Esophagus muscularis mucosa (tissue), 4 donors: ENCODE data around the gene LAMA3. TPM values are rescaled to one million over a fixed set of nuclear protein-coding genes. Genes with fewer than 3 reads are reported as not detected.

Source experiments
- DNase-seq: peaks from one replicate; pipeline ENCODE4 v3.0.0-alpha.2; 2017; ENCODE audit errors: extremely low spot score
- H3K27ac ChIP-seq, 4 donors: fragments of 200-600 bp; sonication (generic); replicated peaks in 1 of 4; 1 replicate in 3 of 4; 2 replicates in 1 of 4; pipeline ENCODE4 v1.5.1; 2016 to 2019; ENCODE audit warnings: mild to moderate bottlenecking in 1 of 4
- H3K27me3 ChIP-seq, 4 donors: fragments of 200-600 bp; sonication (generic); one replicate each; pipeline versions ENCODE4 v1.5.1 to v1.6.0; 2016 to 2019
- H3K36me3 ChIP-seq, 4 donors: fragments of 200-600 bp; sonication (generic); one replicate each; pipeline ENCODE4 v1.5.1; 2016 to 2019
- H3K4me1 ChIP-seq, 4 donors: fragments of 200-600 bp; sonication (generic); one replicate each; pipeline ENCODE4 v1.5.1; 2016 to 2019
- H3K4me3 ChIP-seq, 4 donors: fragments of 200-600 bp; sonication (generic); 1 replicate in 2 of 4; 2 replicates in 2 of 4; pipeline ENCODE4 v1.5.1; 2016 to 2019; ENCODE audit warnings: mild to moderate bottlenecking in 4 of 4, moderate library complexity in 1 of 4
- H3K9me3 ChIP-seq, 4 donors: fragments of 200-600 bp; sonication (generic); 1 replicate in 3 of 4; 2 replicates in 1 of 4; pipeline ENCODE4 v1.5.1; 2016 to 2019
- EP300 ChIP-seq: sonication (generic); formaldehyde crosslinking; IDR thresholded peaks from one replicate; pipeline ENCODE4 v1.6.1; 2017; ENCODE audit warnings: antibody characterized with exemption
- POLR2A ChIP-seq: fragments of 450-650 bp; IDR thresholded peaks from one replicate; pipeline ENCODE4 v1.6.1; 2017; ENCODE audit warnings: antibody characterized with exemption, moderate library complexity, mild to moderate bottlenecking, low read depth
- POLR2AphosphoS5 ChIP-seq, 2 donors: sonication (generic); formaldehyde crosslinking; IDR thresholded peaks; one replicate each; pipeline ENCODE4 v1.6.1; 2017; ENCODE audit warnings: antibody characterized with exemption in 2 of 2
- WGBS: methylation state at CpG from one replicate; pipeline ENCODE4 v1.1.5; 2018; 5-methylcytosine and 5-hydroxymethylcytosine counted together
- intact Hi-C: fragments of 100-400 bp; cut with DNase I; formaldehyde crosslinking; loops from one replicate; pipeline ENCODE4 v1.15.1; 2023
- total RNA-seq, 4 donors: library from RNA; depleted of rRNA; stranded (reverse); fragments of >200 nt; gene quantifications; one replicate each; pipeline versions ENCODE4 v1.1.0 to v1.2.1, GENCODE V29; 2016
- TF ChIP-seq, protein P1 (sequence below), 3 experiments: fragments of 200-600 bp in 2 of 3; fragments of 450-650 bp in 1 of 3; sonication (generic) in 2 of 3; IDR thresholded peaks; one replicate each; pipeline ENCODE4 v1.5.1; 2017 to 2019; ENCODE audit warnings: antibody characterized with exemption in 3 of 3, mild to moderate bottlenecking in 2 of 3, moderate library complexity in 1 of 3

LAMA3 gene
- total RNA-seq, 4 donors from 2014 or later: 7.5 to 12.9 (median 11.7) TPM

DNA sequence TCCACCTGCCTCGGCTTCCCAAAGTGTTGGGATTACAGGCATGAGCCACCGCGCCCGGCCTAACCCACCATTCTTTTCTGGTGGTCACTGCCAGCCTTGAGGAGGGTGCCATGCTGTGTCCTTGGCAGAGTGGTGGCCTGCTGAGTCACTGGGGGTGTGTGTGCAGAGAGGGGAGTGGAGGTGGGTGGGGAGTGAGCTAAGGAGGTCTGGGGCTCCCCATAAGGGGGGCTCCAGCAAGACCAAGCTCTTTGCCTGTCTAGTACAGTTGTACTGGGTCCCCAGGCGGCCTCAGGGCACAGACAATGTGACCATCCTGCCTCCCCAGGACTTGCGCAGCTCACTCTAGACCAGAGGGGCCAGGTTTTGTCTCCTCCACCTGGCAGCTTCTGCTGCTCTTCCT is 36.1 kb downstream of the LAMA3 start:
- 84% methylated on average over 3 of the region's 6 CpGs for WGBS
- Histone ChIP-seq H3K4me1 (peaks cover 0 to 13% (median 11%) of the 10 kb centered on the region in 4 donors), H3K36me3 (no peaks in the 10 kb centered on the region), H3K4me3 (no peak overlapping the region), H3K9me3 (no peaks in the 10 kb centered on the region), H3K27ac (no peak overlapping the region), H3K27me3 (no peaks in the 10 kb centered on the region)
- intact Hi-C loops: no loop called here
- TF ChIP-seq POLR2A (no peak), POLR2AphosphoS5 (IDR thresholded peaks at IDR 0.05) (no peak), EP300 (no peak)
- TF ChIP-seq, protein P1, sequence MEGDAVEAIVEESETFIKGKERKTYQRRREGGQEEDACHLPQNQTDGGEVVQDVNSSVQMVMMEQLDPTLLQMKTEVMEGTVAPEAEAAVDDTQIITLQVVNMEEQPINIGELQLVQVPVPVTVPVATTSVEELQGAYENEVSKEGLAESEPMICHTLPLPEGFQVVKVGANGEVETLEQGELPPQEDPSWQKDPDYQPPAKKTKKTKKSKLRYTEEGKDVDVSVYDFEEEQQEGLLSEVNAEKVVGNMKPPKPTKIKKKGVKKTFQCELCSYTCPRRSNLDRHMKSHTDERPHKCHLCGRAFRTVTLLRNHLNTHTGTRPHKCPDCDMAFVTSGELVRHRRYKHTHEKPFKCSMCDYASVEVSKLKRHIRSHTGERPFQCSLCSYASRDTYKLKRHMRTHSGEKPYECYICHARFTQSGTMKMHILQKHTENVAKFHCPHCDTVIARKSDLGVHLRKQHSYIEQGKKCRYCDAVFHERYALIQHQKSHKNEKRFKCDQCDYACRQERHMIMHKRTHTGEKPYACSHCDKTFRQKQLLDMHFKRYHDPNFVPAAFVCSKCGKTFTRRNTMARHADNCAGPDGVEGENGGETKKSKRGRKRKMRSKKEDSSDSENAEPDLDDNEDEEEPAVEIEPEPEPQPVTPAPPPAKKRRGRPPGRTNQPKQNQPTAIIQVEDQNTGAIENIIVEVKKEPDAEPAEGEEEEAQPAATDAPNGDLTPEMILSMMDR (IDR thresholded peaks at IDR 0.05): no peak
- peak; percentile 57 for DNase-seq

DNA sequence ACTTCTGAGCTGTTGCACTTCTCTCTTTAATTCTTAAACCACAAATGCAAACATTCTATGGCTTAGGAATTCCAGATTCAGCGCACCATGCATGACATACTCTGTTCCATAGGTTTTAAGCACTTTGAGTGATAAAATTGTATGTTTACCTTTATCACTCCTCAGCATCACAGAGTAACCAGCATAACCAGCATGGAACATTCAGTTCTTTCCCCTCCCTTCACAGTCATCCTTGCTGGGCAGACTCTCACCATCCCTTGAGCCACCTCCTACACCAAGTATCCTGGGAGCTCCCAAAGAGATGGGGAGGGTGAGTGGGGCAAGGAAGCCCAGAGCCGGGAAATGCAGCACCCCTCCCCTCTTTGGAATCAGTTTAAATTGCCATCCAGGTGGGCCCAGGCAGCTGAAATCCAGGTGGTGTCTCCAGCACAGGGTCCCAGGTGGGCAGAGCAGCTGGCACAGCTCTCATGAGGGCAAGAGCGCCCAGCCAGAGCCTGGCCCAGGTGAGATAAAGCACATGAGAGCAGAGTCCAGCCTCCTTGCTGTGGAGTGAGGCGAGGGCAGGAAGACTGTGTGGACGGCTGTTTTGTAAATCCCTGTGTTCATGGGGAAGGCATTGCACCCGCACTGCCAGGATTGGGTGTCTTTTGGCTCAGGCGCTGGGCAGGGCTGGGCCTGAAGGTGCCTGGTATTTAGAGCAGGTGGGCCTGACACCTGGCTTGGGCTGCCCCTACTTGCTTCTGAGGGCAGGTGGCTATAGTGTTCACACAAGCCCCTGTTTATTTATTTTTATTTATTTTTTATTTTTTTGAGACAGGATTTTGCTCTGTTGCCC is 36.8 kb downstream of the LAMA3 start:
- no peaks in the 10 kb centered on the region for H3K36me3 ChIP-seq
- H3K27me3 ChIP-seq: no peaks in the 10 kb centered on the region
- intact Hi-C loops: no loop called here
- peaks cover 0 to 13% (median 11%) of the 10 kb centered on the region in 4 donors for H3K4me1 ChIP-seq
- no peak for TF ChIP-seq POLR2A
- TF ChIP-seq, protein P1 (IDR thresholded peaks at IDR 0.05): no peak
- TF ChIP-seq EP300: no peak
- TF ChIP-seq POLR2AphosphoS5 (IDR thresholded peaks at IDR 0.05): no peak
- peak; percentile 57 for DNase-seq
- WGBS: 92% methylated on average over 7 of the region's 7 CpGs
- no peak overlapping the region for H3K27ac ChIP-seq
- H3K4me3 ChIP-seq: no peak overlapping the region
- H3K9me3 ChIP-seq: no peaks in the 10 kb centered on the region

DNA sequence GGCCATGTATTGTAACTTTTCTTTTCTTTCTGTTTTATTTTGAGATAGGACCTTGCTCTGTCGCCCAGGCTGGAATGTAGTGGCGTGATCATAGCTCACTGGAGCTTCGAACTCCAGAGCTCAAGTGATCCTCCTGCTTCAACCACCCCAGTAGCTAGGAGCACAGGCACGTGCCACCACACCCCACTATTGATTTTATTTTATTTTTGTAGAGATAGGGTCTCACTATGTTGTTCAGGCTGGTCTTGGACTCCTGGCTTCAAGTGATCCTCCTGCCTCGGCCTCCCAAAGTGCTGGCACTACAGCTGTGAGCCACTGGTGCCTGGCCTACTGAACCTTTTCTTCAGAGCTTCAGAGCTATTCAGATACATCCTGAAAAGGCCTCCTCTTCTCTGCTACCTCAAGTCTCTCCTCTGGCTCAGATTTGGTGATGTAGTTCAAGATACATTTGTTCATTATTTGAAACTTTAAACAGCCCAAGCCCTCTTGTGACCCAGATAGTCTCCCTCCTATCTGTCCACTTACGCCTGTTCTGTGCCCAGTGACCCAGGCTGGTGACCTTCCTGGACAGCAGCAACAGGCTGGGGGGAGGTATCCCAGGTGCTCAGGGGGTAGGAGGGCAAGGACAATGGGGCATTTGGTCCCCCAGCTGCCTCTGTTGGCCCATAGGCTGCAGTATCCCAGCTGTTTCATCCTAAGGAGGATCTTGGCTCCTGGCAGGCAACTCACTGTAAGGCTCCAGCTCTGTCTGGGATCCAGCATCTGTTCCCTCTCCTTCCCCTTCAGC is 38.6 kb downstream of the LAMA3 start:
- TF ChIP-seq POLR2A: no peak
- TF ChIP-seq, protein P1 (IDR thresholded peaks at IDR 0.05): no peak
- no peak for TF ChIP-seq EP300
- TF ChIP-seq POLR2AphosphoS5 (IDR thresholded peaks at IDR 0.05): no peak
- no peaks in the 10 kb centered on the region for H3K27me3 ChIP-seq
- no peak overlapping the region for H3K27ac ChIP-seq
- intact Hi-C loops: no loop called here
- no peaks in the 10 kb centered on the region for H3K4me1 ChIP-seq
- H3K4me3 ChIP-seq: no peak overlapping the region
- no peaks in the 10 kb centered on the region for H3K9me3 ChIP-seq
- 97% methylated on average over 6 of the region's 6 CpGs for WGBS
- H3K36me3 ChIP-seq: no peaks in the 10 kb centered on the region
- peak; percentile 78 for DNase-seq

DNA sequence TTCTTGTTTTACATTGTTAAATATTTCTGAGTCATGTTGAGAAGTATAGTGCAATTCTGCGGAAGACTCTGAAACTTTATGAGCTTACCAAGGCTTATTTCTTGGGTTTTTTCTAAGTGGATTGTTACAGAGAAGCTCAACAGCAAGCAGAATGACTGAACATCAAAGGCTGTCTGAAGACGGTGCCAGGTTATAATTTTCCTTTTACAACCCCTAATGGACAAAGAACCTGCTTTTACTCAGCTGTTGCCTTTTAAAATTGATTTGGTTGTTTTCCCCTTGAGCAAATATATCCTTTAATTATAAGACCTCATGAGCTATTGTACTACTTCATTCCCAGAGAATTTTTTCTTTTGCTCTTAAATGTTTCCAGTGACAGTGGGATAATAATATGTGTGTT is 41.6 kb downstream of the LAMA3 start:
- Histone ChIP-seq H3K4me3 (no peak overlapping the region), H3K4me1 (no peaks in the 10 kb centered on the region), H3K36me3 (peaks cover 0 to 6% (median 0%) of the 10 kb centered on the region in 4 donors), H3K9me3 (no peaks in the 10 kb centered on the region), H3K27me3 (no peaks in the 10 kb centered on the region), H3K27ac (no peak overlapping the region)
- TF ChIP-seq POLR2A: no peak
- no peak for DNase-seq
- intact Hi-C loops: no loop called here
- 92% methylated on average over 2 of the region's 2 CpGs for WGBS

DNA sequence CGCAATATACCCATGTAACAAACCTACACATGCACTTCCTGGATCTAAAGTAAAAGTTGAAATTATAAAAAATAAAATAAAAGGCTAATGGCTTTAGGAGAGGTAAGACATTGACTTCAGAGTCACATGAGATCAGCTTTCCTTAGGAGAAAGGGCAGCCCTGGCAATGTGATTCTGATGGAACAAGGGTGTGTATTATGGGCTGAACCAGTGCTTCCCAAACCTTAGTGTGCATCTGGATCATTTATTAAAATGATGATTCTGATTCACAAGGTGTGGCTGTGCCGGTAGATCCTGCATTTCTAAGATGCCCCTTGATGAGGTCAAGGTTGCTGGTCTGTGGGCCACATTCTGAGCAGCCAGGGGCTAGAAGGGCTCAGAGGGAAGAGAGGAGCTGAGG is 42.6 kb downstream of the LAMA3 start:
- no peak for TF ChIP-seq EP300
- TF ChIP-seq, protein P1 (IDR thresholded peaks at IDR 0.05): no peak
- TF ChIP-seq POLR2AphosphoS5 (IDR thresholded peaks at IDR 0.05): no peak
- Histone ChIP-seq H3K9me3 (no peaks in the 10 kb centered on the region), H3K36me3 (peaks cover 0 to 6% (median 0%) of the 10 kb centered on the region in 4 donors), H3K4me1 (no peaks in the 10 kb centered on the region), H3K27ac (no peak overlapping the region), H3K4me3 (no peak overlapping the region), H3K27me3 (no peaks in the 10 kb centered on the region)
- DNase-seq: peak; percentile 79
- 89% methylated on average over 2 of the region's 2 CpGs for WGBS
- intact Hi-C loops: no loop called here
